ENCODE data around the gene LGALS3BP.

- TF ChIP-seq CTCF (optimal IDR thresholded peaks at IDR 0.05 in 1 of 3, IDR thresholded peaks at IDR 0.05 in 1 of 3, conservative IDR thresholded peaks at IDR 0.05 in 1 of 3; ENCODE audit: extremely low read depth in 1 of 3, insufficient read depth in 2 of 3, low read length in 3 of 3) (no peak), EZH2 (IDR thresholded peaks at IDR 0.05; ENCODE audit: low read length) (no peak)
These were observed 34.5 kb upstream of the LGALS3BP start for GRCh38 chr17:79014158-79014758.
